Measurements from ENCODE around the gene LAGE3.

Gene LAGE3

GRCh38 chrX:154452823-154453222 is 26.3 kb downstream of the LAGE3 start:
- DNase-seq, result no peak

- DNase-seq, result no peak
These were observed 28.8 kb downstream of the LAGE3 start for GRCh38 chrX:154450312-154450711.

DNA sequence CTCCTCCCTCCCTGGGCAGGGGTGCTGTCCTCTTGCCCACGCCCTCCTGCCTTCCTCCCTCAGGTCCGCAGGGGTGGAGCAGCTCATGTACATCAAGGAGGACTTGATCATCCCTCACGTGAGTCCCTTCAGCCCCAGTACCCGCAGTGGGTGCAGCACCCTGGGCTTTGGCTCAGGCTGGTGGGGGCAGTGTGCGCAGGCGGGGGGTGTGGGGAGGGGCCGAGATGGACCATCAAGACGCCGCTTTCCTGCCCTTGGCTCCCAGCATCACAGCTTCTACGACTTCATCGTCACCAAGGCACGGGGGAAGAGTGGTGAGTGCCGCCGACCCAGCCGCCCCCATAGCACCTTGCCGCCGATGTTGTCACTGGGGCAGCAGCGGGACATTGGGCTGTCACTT is 29.5 kb downstream of the LAGE3 start:
- DNase-seq, result no peak

GRCh38 chrX:154448484-154448883 is 30.6 kb downstream of the LAGE3 start:
- DNase-seq, result no peak

DNA sequence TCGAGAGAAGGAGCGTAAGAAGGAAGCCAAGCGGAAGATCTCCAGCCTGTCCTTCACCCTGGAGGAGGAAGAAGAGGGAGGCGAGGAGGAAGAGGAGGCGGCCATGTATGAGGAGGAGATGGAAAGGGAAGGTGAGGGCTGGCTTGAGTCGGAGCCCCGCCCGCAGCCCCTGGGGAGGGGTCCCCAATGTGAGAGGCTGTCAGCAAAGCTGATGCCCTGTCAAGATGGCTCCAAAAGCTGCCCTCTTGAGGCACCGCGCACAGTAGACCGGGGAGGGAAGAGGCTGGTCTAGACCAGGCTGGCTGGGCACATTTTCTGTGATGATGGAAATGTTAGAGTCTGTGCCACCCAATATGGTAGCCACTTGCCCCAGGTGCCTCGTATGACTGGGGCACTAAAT is 32.7 kb downstream of the LAGE3 start:
- no peak for DNase-seq

- no peak for DNase-seq
These were observed 33.3 kb downstream of the LAGE3 start for GRCh38 chrX:154445776-154446175.

GRCh38 chrX:154444755-154445246 is 34.3 kb downstream of the LAGE3 start:
- DNase-seq, result no peak

DNA sequence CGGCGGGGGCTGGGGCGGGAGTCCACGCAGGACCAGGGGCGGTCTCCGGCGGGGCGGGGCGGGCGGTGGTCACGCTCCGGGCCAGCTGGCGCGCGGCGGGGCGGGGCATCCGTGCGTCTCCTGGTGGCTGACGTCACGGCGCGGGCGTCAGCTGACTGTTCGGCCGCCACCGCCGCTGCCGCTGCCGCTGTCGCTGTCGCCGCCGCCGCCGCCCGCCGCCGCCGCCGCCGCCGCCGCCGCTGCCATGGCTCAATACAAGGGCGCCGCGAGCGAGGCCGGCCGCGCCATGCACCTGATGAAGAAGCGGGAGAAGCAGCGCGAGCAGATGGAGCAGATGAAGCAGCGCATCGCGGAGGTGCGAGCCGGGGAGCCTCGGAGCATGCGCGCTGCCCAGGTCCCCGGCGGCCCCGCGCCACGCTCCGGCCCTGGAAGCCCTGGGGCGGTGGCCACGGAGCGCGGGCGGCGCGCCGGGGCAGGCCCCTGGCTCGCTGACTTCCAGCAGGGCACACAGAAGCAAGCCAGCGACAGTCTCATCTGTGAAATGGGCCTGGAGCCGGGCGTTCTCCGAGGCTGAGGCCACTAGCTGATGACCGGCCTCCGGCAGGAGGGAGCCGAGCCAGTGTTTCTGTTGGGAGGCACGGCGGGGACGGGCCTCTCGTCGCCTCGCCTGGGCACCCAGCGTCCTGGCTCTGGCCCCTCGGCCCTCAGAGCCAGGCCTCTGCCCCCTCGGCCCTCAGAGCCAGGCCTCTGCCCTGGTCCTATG is 34.9 kb downstream of the LAGE3 start, which contains the start of gene FAM50A:
FAM50A (plus strand) TSS at position 150 of the 763 bp plus-strand sequence; CDS start at position 245, 95 bp downstream.
- DNase-seq, result peak; percentile 65

GRCh38 chrX:154443479-154443910 is 35.6 kb downstream of the LAGE3 start:
- DNase-seq, result peak; percentile 27

- no peak for DNase-seq
These were observed 36.9 kb downstream of the LAGE3 start for GRCh38 chrX:154441984-154442707.

- no peak for DNase-seq
These were observed 37.5 kb downstream of the LAGE3 start for GRCh38 chrX:154441564-154441963.

- DNase-seq, result no peak
These were observed 38.3 kb downstream of the LAGE3 start for GRCh38 chrX:154440623-154441357.

GRCh38 chrX:154439841-154440240 is 39.2 kb downstream of the LAGE3 start:
- DNase-seq, result no peak

- DNase-seq, result no peak
These were observed 40.8 kb downstream of the LAGE3 start for GRCh38 chrX:154437971-154438893.

DNA sequence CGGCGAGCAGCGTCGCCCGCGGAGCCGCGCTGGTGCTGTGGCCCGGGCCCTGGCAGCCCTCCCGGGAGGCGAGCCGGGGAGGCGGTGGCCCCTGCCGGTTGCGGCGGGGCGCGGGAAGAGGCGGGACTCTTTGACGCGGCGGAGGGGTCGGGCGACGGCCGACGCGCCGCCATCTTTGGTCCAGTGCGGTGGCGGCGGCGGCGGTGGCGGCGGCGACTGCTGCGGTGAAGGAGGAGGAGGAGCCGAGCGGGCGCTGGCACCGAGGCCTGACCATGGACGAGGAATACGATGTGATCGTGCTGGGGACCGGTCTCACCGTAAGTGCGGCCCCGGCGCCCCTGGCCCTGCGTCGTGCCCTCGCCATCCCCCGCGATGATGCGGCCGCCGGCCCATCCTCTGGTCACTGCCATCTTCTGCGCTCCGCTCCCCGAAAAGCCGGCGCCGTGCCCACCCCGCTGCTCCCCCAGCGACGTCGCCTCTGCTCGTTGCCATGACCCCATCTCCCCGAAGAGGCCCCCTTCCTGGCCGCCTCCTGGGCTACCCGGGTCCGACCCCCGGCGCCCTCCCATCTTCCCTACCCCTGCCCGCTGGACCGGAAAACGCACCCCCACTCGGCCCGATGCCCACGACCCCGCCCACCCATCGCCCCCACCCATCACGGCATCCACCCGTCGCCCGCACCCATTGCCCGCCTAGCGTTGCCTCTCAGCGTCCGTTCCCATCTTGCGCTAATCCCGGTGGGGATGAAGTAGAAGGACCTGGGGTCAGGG is 41.9 kb downstream of the LAGE3 start, which contains the start of gene GDI1:
GDI1 (plus strand) TSS at position 172 of the 770 bp plus-strand sequence; CDS start at position 273, 101 bp downstream.
- peak; percentile 64 for DNase-seq

DNA sequence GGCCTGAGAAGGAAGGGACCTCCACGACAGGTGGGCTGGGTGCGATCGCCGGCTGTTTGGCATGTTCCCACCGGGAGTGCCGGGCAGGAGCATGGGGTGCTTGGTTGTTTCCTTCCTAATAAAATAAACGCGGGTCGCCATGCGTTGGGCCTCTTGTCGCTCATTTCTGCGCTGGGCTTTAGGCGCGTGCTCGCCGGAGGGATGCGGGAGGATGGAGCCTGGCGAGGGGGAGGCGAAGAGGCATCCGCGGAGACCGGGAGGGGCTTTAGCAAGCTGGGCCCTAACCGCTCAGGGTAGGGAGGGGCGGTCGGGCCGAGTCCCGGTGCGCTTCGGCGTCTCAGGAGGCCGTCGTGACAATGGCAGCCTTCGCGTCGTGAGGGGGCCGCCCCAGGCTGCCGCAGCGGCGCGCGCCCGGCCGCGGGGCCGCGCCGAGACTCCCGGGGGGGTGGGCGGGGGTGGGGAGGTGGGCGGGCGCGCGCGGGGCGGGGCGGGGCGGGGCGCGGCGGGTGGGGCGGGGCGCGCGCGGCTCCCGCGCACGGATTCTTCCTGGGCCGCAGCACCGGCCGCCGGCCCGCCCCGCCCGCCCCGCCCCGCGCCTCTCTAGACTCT is 42.6 kb downstream of the LAGE3 start:
- peak; percentile 18 for DNase-seq

- DNase-seq, result no peak
These were observed 43.8 kb downstream of the LAGE3 start for GRCh38 chrX:154435171-154435733.

DNA sequence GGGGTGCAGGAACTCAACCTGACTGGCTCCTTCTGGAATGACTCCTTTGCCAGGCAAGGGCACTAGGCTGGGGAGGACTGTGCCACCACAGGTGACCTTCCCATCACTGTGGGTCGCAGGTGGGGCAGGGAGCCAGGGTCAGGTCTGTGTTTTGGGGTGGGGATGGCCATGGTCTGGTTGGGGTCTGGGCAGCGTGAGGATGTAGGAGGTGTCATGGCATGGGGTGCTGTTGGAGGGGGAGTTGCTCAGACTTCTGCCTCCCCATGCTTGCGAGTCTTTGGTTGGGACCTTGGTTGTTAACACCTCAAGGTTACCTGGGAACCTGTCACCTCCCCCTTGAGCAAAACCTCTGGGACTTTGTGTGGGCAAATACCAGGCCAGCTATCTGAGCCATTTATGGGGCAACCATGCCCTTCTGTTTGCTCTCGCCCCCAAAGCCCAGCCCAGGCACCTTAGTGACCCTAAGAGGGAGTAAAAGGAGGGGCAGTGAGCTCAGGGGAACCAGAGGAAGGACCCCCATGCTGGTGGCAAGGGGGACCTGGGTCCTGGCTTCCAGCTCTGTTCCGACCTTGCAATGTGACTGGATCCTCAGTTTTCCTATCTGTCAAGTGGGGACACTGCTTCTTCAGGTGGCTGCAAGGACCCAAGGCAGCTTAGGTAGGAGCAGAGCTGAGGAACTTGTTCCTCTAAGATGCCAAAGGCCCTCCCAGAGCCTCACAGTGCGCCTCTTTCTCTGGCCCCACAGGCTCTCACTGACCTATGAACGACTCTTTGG is 44.5 kb downstream of the LAGE3 start:
- DNase-seq, result no peak

DNA sequence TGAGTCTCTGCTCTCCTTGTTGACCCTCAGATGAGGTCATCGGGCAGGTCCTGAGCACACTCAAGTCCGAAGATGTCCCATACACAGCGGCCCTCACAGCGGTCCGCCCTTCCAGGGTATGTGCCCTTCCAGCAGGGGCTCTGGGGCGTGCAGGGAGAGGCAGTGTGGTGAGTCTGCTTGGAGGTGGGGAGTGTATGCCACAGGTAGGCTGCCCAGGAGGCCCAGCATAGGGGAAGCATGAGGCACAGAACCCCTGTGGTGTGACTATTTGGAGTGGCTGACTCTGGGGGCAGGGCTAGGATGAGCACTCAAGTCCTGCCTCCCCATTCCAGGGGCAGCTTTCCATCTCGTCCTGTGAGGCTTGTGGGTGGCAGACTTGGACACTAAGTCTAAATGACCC is 45.5 kb downstream of the LAGE3 start:
- DNase-seq, result no peak

GRCh38 chrX:154432210-154432609 is 46.9 kb downstream of the LAGE3 start:
- DNase-seq, result no peak
